H1 (cell line): ENCODE results near the gene PRRG1. TPM values are rescaled to one million over a fixed set of nuclear protein-coding genes. Genes with fewer than 3 reads are reported as not detected.

Source experiments
- CTCF ChIA-PET: fragments of 300-600 bp; sonication (Branson Sonifier 250); formaldehyde crosslinking; loops from one replicate; lab custom pipeline; 2021; ENCODE audit not compliant: partially characterized antibody; lab: Charles Lee
- POLR2A ChIA-PET: fragments of 300-600 bp; sonication (Branson Sonifier 250); formaldehyde crosslinking; loops from one replicate; lab custom pipeline; 2021; ENCODE audit warnings: inconsistent platforms; ENCODE audit not compliant: partially characterized antibody; lab: Charles Lee
- DNase-seq, 2 experiments: peaks; one replicate each; pipeline versions ENCODE4 v3.0.0 to v3.0.0-alpha.2; 2010 to 2022; ENCODE audit warnings: low spot score in 2 of 2, low read depth in 1 of 2, mixed read lengths in 1 of 2
- FAIRE-seq: peaks from 2 replicates; lab custom pipeline; 2011; peaks lifted over from hg19 to GRCh38; lab: Jason Lieb, UNC
- H2AFZ ChIP-seq: 2 replicates; pipeline ENCODE4 v1.8.1; 2012; ENCODE audit warnings: low read length, inconsistent platforms
- H2AK5ac ChIP-seq: 2 replicates; pipeline ENCODE4 v1.6.1; 2013; ENCODE audit warnings: low read depth, low read length
- H2BK120ac ChIP-seq: replicated peaks from 2 replicates; pipeline ENCODE3; 2013; ENCODE audit warnings: low read depth, low read length, inconsistent platforms
- H2BK12ac ChIP-seq: 2 replicates; pipeline ENCODE4 v1.6.1; 2013; ENCODE audit warnings: low read depth, low read length
- H2BK15ac ChIP-seq: 2 replicates; pipeline ENCODE4 v1.6.1; 2013; ENCODE audit warnings: low read length
- H2BK20ac ChIP-seq: 2 replicates; pipeline ENCODE4 v1.6.1; 2013; ENCODE audit warnings: low read length
- H2BK5ac ChIP-seq: 2 replicates; pipeline ENCODE4 v1.6.1; 2013; ENCODE audit warnings: low read depth, low read length
- H3K14ac ChIP-seq: 2 replicates; pipeline ENCODE4 v1.6.1; 2013; ENCODE audit warnings: inconsistent platforms; ENCODE audit not compliant: insufficient read length
- H3K18ac ChIP-seq: 2 replicates; pipeline ENCODE4 v1.6.1; 2013; ENCODE audit warnings: low read length; ENCODE audit errors: extremely low read depth
- H3K23ac ChIP-seq: 2 replicates; pipeline ENCODE4 v1.6.1; 2013; ENCODE audit warnings: inconsistent platforms; ENCODE audit not compliant: insufficient read length
- H3K23me2 ChIP-seq: 2 replicates; pipeline ENCODE4 v1.6.1; 2013; ENCODE audit warnings: low read depth, low read length
- H3K27ac ChIP-seq: 2 replicates; pipeline ENCODE4 v1.6.1; 2011; ENCODE audit warnings: low read depth, low read length, inconsistent platforms
- H3K27me3 ChIP-seq, 4 experiments: replicated peaks in 1 of 4; 1 replicate in 1 of 4; 2 replicates in 3 of 4; pipeline versions ENCODE4 v1.6.1 to v1.8.1; 2011 to 2013; ENCODE audit warnings: low read length in 3 of 4, mild to moderate bottlenecking in 3 of 4, inconsistent platforms in 2 of 4, mixed read lengths in 2 of 4, moderate library complexity in 1 of 4; ENCODE audit not compliant: control insufficient read depth in 3 of 4, insufficient read depth in 3 of 4; ENCODE audit errors: extremely low read depth in 1 of 4
- H3K36me3 ChIP-seq, 4 experiments: 2 replicates each; pipeline versions ENCODE4 v1.6.1 to v1.8.1; 2011 to 2013; ENCODE audit warnings: mild to moderate bottlenecking in 4 of 4, low read length in 3 of 4, moderate library complexity in 2 of 4, control low read depth in 1 of 4, inconsistent platforms in 1 of 4; ENCODE audit not compliant: insufficient read depth in 4 of 4, control insufficient read depth in 2 of 4
- H3K4ac ChIP-seq: replicated peaks from 2 replicates; pipeline ENCODE3; 2013; ENCODE audit warnings: low read length, low read depth, mixed read lengths, inconsistent platforms; ENCODE audit not compliant: insufficient read length
- H3K4me1 ChIP-seq, 4 experiments: replicated peaks in 1 of 4; 1 replicate in 1 of 4; 2 replicates in 3 of 4; pipeline versions ENCODE4 v1.6.1 to v1.8.1; 2011 to 2013; ENCODE audit warnings: low read length in 3 of 4, inconsistent platforms in 2 of 4, mixed read lengths in 1 of 4; ENCODE audit not compliant: insufficient read depth in 4 of 4, control insufficient read depth in 3 of 4
- H3K4me2 ChIP-seq, 2 experiments: 2 replicates each; pipeline versions ENCODE4 v1.6.1 to v1.8.1; 2011 to 2013; ENCODE audit warnings: low read depth in 2 of 2, low read length in 2 of 2, control low read depth in 1 of 2, inconsistent platforms in 1 of 2, mild to moderate bottlenecking in 1 of 2; ENCODE audit not compliant: insufficient read depth in 1 of 2
- H3K4me3 ChIP-seq, 4 experiments: fragments of 200-600, 300-600 bp in 1 of 4; sonication (generic), shearing (Covaris generic), sonication (Bioruptor Twin) in 1 of 4; 2 replicates each; pipeline versions ENCODE4 v1.5.1 to v1.8.1; 2011 to 2016; ENCODE audit warnings: low read length in 4 of 4, low read depth in 3 of 4, control low read depth in 2 of 4, inconsistent platforms in 2 of 4, mild to moderate bottlenecking in 2 of 4, mixed read lengths in 1 of 4, moderate library complexity in 1 of 4; ENCODE audit not compliant: insufficient read depth in 2 of 4; ENCODE audit errors: extremely low read depth in 1 of 4
- H3K56ac ChIP-seq: replicated peaks from 2 replicates; pipeline ENCODE3; 2013; ENCODE audit warnings: low read depth, mild to moderate bottlenecking, mixed read lengths, low read length, inconsistent platforms; ENCODE audit not compliant: insufficient read length
- H3K79me1 ChIP-seq: 2 replicates; pipeline ENCODE4 v1.6.1; 2013; ENCODE audit warnings: low read depth, low read length, control low read depth
- H3K79me2 ChIP-seq, 2 experiments: 2 replicates each; pipeline versions ENCODE4 v1.6.1 to v1.8.1; 2012 to 2013; ENCODE audit warnings: low read length in 2 of 2, mild to moderate bottlenecking in 2 of 2, inconsistent platforms in 1 of 2; ENCODE audit not compliant: insufficient read depth in 2 of 2, control insufficient read depth in 1 of 2
- H3K9ac ChIP-seq, 4 experiments: replicated peaks in 1 of 4; 1 replicate in 1 of 4; 2 replicates in 3 of 4; pipeline versions ENCODE4 v1.6.1 to v1.8.1; 2011 to 2013; ENCODE audit warnings: low read depth in 3 of 4, low read length in 3 of 4, control low read depth in 2 of 4, mild to moderate bottlenecking in 2 of 4, moderate library complexity in 2 of 4, inconsistent platforms in 1 of 4; ENCODE audit errors: extremely low read depth in 1 of 4
- H3K9me3 ChIP-seq, 2 experiments: 2 replicates each; pipeline versions ENCODE4 v1.6.1 to v1.8.1; 2012 to 2013; ENCODE audit warnings: mild to moderate bottlenecking in 2 of 2, moderate library complexity in 2 of 2, control low read depth in 1 of 2, inconsistent platforms in 1 of 2, low read depth in 1 of 2, low read length in 1 of 2, mixed read lengths in 1 of 2; ENCODE audit not compliant: insufficient read depth in 2 of 2
- H4K20me1 ChIP-seq, 2 experiments: replicated peaks in 1 of 2; 2 replicates each; pipeline versions ENCODE3 to v1.8.1; 2011 to 2013; ENCODE audit warnings: inconsistent platforms in 2 of 2, low read length in 2 of 2, mild to moderate bottlenecking in 1 of 2; ENCODE audit not compliant: insufficient read depth in 2 of 2, control insufficient read depth in 1 of 2
- H4K5ac ChIP-seq: 2 replicates; pipeline ENCODE4 v1.6.1; 2013; ENCODE audit warnings: low read length, low read depth, mixed read lengths, inconsistent platforms; ENCODE audit not compliant: insufficient read length
- H4K8ac ChIP-seq: 2 replicates; pipeline ENCODE4 v1.8.0; 2013; ENCODE audit warnings: mild to moderate bottlenecking, moderate library complexity, low read length, inconsistent platforms; ENCODE audit not compliant: insufficient read depth; ENCODE audit errors: extremely low read depth
- H4K91ac ChIP-seq: replicated peaks from 2 replicates; pipeline ENCODE3; 2013; ENCODE audit warnings: low read length, mixed read lengths, inconsistent platforms; ENCODE audit not compliant: insufficient read length
- ATF2 ChIP-seq: IDR thresholded peaks from 2 replicates; pipeline ENCODE4 v1.6.1; 2012; ENCODE audit warnings: low read length, inconsistent platforms
- ATF3 ChIP-seq: IDR thresholded peaks from 2 replicates; pipeline ENCODE4 v1.6.1; 2011; ENCODE audit warnings: low read depth, mild to moderate bottlenecking, low read length; ENCODE audit not compliant: insufficient read depth
- CBX5 ChIP-seq: fragments of 300-800, 300-1000 bp; sonication (generic); IDR thresholded peaks from 2 replicates; pipeline ENCODE4 v1.7.1; 2016; ENCODE audit warnings: antibody characterized with exemption, low read length, low read depth
- CHD2 ChIP-seq: IDR thresholded peaks from 2 replicates; pipeline ENCODE4 v1.6.1; 2012; ENCODE audit warnings: low read length, improper control_type of control experiment
- KDM1A ChIP-seq: fragments of 200-600, 300-600 bp; sonication (generic); IDR thresholded peaks from 2 replicates; pipeline ENCODE4 v1.7.1; 2016; ENCODE audit warnings: mild to moderate bottlenecking, low read length, borderline replicate concordance
- MAX ChIP-seq: IDR thresholded peaks from 2 replicates; pipeline ENCODE4 v1.6.1; 2012; ENCODE audit warnings: inconsistent platforms
- POU5F1 ChIP-seq: IDR thresholded peaks from 2 replicates; pipeline ENCODE4 v1.6.1; 2011; ENCODE audit warnings: low read depth, mild to moderate bottlenecking, low read length, moderate library complexity
- SP1 ChIP-seq: IDR thresholded peaks from 2 replicates; pipeline ENCODE4 v1.6.1; 2011; ENCODE audit warnings: low read depth, low read length
- SUZ12 ChIP-seq: fragments of 200-600 bp; sonication (generic); IDR thresholded peaks from 2 replicates; pipeline ENCODE4 v1.6.1; 2012; ENCODE audit warnings: mild to moderate bottlenecking, inconsistent platforms, low read length, moderate library complexity, mixed read lengths
- TAF1 ChIP-seq: IDR thresholded peaks from 2 replicates; pipeline ENCODE4 v1.6.1; 2011; ENCODE audit warnings: mild to moderate bottlenecking, low read depth, low read length
- TAF7 ChIP-seq: optimal IDR thresholded peaks from 2 replicates; pipeline ENCODE3; 2011; ENCODE audit warnings: low read depth, mild to moderate bottlenecking, inconsistent platforms, low read length, moderate library complexity, borderline replicate concordance
- TBP ChIP-seq: IDR thresholded peaks from 2 replicates; pipeline ENCODE4 v1.6.1; 2011; ENCODE audit warnings: low read depth, low read length, improper control_type of control experiment
- YY1 ChIP-seq: IDR thresholded peaks from 2 replicates; pipeline ENCODE4 v1.6.1; 2011; ENCODE audit warnings: low read depth, mild to moderate bottlenecking, low read length
- WGBS, 2 experiments: shearing (Covaris generic) in 1 of 2; methylation state at CpG; one replicate each; pipeline versions ENCODE4 v1.1.6 to v1.1.7; 2013 to 2015; ENCODE audit warnings: low lambda C conversion rate in 2 of 2, mixed read lengths in 2 of 2, inconsistent platforms in 1 of 2, low coverage in 1 of 2, missing lambda C conversion rate in 1 of 2; ENCODE audit not compliant: insufficient replicate concordance in 2 of 2, insufficient coverage in 1 of 2, insufficient read length in 1 of 2; ENCODE audit errors: extremely low coverage in 1 of 2, missing lambda C conversion rate in 1 of 2; 5-methylcytosine and 5-hydroxymethylcytosine counted together
- polyA plus RNA-seq, 7 experiments: library from polyadenylated mRNA; depleted of rRNA in 3 of 7; stranded (reverse) in 5 of 7; unstranded in 2 of 7; fragments of >200 nt in 5 of 7; fragments of 200-250 nt in 2 of 7; gene quantifications; 1 replicate in 5 of 7; 2 replicates in 1 of 7; 4 replicates in 1 of 7; pipeline versions ENCODE4 v1.2.1 to v1.2.3, GENCODE V29; 2011 to 2013; ENCODE audit warnings: missing spikeins in 2 of 7, mixed read lengths in 2 of 7
- total RNA-seq: library from RNA; stranded (reverse); fragmentation: NEBNext Ultra II Directional; extraction: Animal tissue kit (Norgen Biotek cat#: 25700); gene quantifications from 2 replicates; pipeline ENCODE4 v1.2.1, GENCODE V29; 2021

PRRG1 gene
- total and polyA plus RNA-seq, 2 of the 8 experiments (the other 6 are each of a cell fraction or from before 2014, with no cell fraction given): 10.2 to 10.5 TPM

GRCh38 chrX:37405956-37406355 is 56.8 kb downstream of the PRRG1 start:
- DNase-seq: no peak
- CTCF ChIA-PET: no interaction called here
- no peak for FAIRE-seq
- TF ChIP-seq TBP (no peak), MAX (no peak), TAF1 (no peak), SP1 (no peak), CHD2 (no peak), SUZ12 (no peak), TAF7 (no peak), KDM1A (no peak), POU5F1 (no peak), ATF3 (no peak), CBX5 (no peak), ATF2 (no peak), YY1 (no peak)

More at GRCh38 chrX:37405956-37406355, 56.8 kb downstream of the PRRG1 start:
- Histone ChIP-seq H4K8ac (no peak overlapping the region), H3K4me2 (no peak overlapping the region), H3K23ac (no peak overlapping the region), H3K36me3 (peaks cover 0 to 2% (median 0%) of the 10 kb centered on the region in 4 experiments; a peak in 1 of 8 replicates), H3K79me1 (no peaks in the 10 kb centered on the region), H3K14ac (no peak overlapping the region), H3K56ac (no peak overlapping the region), H3K18ac (no peak overlapping the region), H2BK15ac (no peak overlapping the region), H3K4ac (no peak overlapping the region), H4K91ac (no peak overlapping the region), H3K4me3 (no peak overlapping the region), H3K23me2 (no peaks in the 10 kb centered on the region), H2AFZ (no peak overlapping the region), H4K20me1 (no peaks in the 10 kb centered on the region), H3K27me3 (no peaks in the 10 kb centered on the region), H4K5ac (no peak overlapping the region), H2AK5ac (no peak overlapping the region), H3K4me1 (peaks cover 0 to 3% (median 0%) of the 10 kb centered on the region in 4 experiments; a peak in 1 of 7 replicates), H3K9ac (no peak overlapping the region), H3K79me2 (no peaks in the 10 kb centered on the region; a peak in 1 of 4 replicates), H3K9me3 (no peaks in the 10 kb centered on the region), H2BK20ac (no peak overlapping the region), H2BK120ac (no peak overlapping the region), H3K27ac (no peak overlapping the region), H2BK5ac (no peak overlapping the region), H2BK12ac (no peak overlapping the region)
- POLR2A ChIA-PET: no interaction called here
- WGBS, 2 experiments: 80% methylated on average over 1 of the region's 1 CpG; no CpG with 5 or more reads in 1 of the 2 experiments
